ENCODE results near the gene SSC4D.

DNA sequence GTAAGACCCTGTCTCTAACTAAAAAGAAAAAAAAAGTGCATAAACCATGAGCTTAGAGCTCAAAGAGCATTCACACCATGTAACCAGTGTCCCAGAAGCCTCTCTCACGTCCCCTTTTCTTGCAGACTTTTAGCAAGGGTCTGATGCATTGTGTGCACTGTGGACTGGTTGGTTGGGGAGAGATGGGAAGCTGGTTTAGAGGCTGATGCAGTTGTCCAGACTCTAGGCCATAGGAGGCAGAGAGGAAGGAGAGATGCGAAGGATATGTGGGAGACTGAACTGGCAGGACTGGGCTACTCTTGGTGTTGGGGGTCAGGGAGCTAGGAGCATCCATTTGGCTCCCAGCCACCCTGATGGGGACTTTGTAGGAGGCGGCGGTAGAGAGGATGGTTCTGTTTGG is 1.8 kb downstream of the SSC4D start:
- TF ChIP-seq, protein P1, sequence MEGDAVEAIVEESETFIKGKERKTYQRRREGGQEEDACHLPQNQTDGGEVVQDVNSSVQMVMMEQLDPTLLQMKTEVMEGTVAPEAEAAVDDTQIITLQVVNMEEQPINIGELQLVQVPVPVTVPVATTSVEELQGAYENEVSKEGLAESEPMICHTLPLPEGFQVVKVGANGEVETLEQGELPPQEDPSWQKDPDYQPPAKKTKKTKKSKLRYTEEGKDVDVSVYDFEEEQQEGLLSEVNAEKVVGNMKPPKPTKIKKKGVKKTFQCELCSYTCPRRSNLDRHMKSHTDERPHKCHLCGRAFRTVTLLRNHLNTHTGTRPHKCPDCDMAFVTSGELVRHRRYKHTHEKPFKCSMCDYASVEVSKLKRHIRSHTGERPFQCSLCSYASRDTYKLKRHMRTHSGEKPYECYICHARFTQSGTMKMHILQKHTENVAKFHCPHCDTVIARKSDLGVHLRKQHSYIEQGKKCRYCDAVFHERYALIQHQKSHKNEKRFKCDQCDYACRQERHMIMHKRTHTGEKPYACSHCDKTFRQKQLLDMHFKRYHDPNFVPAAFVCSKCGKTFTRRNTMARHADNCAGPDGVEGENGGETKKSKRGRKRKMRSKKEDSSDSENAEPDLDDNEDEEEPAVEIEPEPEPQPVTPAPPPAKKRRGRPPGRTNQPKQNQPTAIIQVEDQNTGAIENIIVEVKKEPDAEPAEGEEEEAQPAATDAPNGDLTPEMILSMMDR (IDR thresholded peaks at IDR 0.05; ENCODE audit: low read depth, low read length), result no peak
- no peak for TF ChIP-seq POLR2A (IDR thresholded peaks at IDR 0.05; ENCODE audit: extremely low read depth, insufficient read length)
